Epithelial cell of esophagus (primary cell): ENCODE data around the gene SLC45A2.

Experiments used
- DNase-seq: peaks from one replicate; pipeline ENCODE4 v3.0.0; 2010; ENCODE audit warnings: low read depth
- H3K4me3 ChIP-seq: 2 replicates; pipeline ENCODE4 v1.5.1; 2011; ENCODE audit warnings: mild to moderate bottlenecking, low read length, control low read depth
- CTCF ChIP-seq: IDR thresholded peaks from 2 replicates; pipeline ENCODE4 v1.5.1; 2011; ENCODE audit warnings: low read depth, mild to moderate bottlenecking, low read length, control low read depth, inconsistent platforms; ENCODE audit not compliant: insufficient read depth; ENCODE audit errors: missing control alignments

Gene SLC45A2

GRCh38 chr5:33903118-33903517 is 81.4 kb downstream of the SLC45A2 start:
- peak; percentile 24 for DNase-seq
- no peak overlapping the region for H3K4me3 ChIP-seq
- TF ChIP-seq CTCF: no peak

- no peak overlapping the region for H3K4me3 ChIP-seq
- no peak for DNase-seq
- TF ChIP-seq CTCF: no peak
These were observed 83.3 kb downstream of the SLC45A2 start for GRCh38 chr5:33901156-33901555.
